ENCODE data around the gene HNRNPA1. TPM values are rescaled to one million over a fixed set of nuclear protein-coding genes. Genes with fewer than 3 reads are reported as not detected.

The HNRNPA1 gene
- total and polyA plus RNA-seq, 9 of the 15 experiments (the other 6 are each of a cell fraction or from before 2014, with no cell fraction given), result 1,166 to 2,703 (median 1,815) TPM

DNA sequence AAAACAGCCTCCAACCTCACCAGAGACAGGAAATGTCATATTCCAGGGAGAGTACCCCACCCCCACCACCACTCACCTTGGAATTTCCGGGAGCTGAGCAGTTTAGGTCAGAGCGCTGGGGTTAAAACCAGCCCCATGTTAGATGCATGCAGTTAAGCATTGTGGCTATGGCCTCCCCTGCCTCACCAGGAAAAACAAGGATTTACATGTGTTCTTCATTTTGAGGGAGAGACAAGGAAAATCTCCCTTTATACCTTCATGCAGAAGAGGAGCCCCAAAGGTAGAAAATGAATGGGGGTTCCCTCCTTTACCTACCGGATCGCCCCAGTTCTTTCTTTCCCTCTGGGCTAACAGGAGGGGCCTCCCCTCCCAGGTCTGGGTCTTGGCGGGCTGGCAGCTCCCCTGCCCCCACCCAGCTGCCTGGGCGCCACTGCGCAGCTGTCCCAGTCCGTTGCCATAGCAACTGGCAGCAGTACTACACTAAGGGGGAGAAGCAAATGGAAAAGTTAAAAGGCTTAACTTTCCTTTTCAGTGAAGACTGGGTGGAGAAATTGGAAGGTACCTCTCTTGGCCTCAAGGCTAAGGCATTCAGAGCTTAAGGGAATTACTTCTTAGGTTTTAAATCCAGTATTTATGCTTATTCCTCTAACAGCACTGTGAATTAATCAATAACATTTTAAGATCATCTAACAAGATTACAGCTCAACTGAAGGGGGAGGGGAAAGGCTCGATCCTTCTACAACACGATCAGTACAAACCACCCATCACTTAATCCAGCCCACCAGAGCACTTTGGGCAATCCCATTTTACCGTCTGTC lies 21.1 kb upstream of the HNRNPA1 start:
- H3K9me3 ChIP-seq (replicated peaks; ENCODE audit: control insufficient read depth, insufficient read depth, low read depth, low read length), result no peaks in the 10 kb centered on the region
- peak overlapping the region; percentile 81 for H2AFZ ChIP-seq (ENCODE audit: low read depth, low read length)
- H3K27ac ChIP-seq (ENCODE audit: extremely low read depth, low read depth, low read length), result peak overlapping the region; percentile 79
- in situ Hi-C loops (cut with MboI) (no loop called here), intact Hi-C loops (cut with micrococcal nuclease) (no loop called here)
- peak overlapping the region; percentile 38 for H3K4me3 ChIP-seq
- peaks cover 76% of the 10 kb centered on the region for H3K79me2 ChIP-seq (ENCODE audit: control insufficient read depth, insufficient read depth, low read length)
- H3K27me3 ChIP-seq (ENCODE audit: control insufficient read depth in 2 of 2, insufficient read depth in 2 of 2, low read length in 2 of 2), result no peaks in the 10 kb centered on the region
- peaks cover 27 to 39% of the 10 kb centered on the region in 2 experiments for H3K4me1 ChIP-seq (replicated peaks in 1 of 2; ENCODE audit: control insufficient read depth in 2 of 2, insufficient read depth in 2 of 2, low read length in 2 of 2)
- ATAC-seq (peak; percentile 87), FAIRE-seq (peak; percentile 65), DNase-seq (ENCODE audit: extremely low read depth in 1 of 4, low spot score in 3 of 4) (peak; percentile 92 to 95 (median 92))
- 0% methylated on average over 11 of the region's 11 CpGs for WGBS (ENCODE audit: insufficient coverage, low coverage, missing lambda C conversion rate)
- peak overlapping the region; percentile 63 to 79 for H3K9ac ChIP-seq (ENCODE audit: insufficient read depth in 1 of 2, low read depth in 2 of 2, low read length in 2 of 2)
- H3K9me1 ChIP-seq (ENCODE audit: control insufficient read depth, insufficient read depth, low read length), result no peaks in the 10 kb centered on the region
- H3K36me3 ChIP-seq (ENCODE audit: control insufficient read depth, insufficient read depth, low read length), result peaks cover 27% of the 10 kb centered on the region
- no peaks in the 10 kb centered on the region for H4K20me1 ChIP-seq (replicated peaks; ENCODE audit: control insufficient read depth, insufficient read depth, low read length)
- ChIA-PET POLR2A (interaction anchor here (0.6 to 2.5 kb wide), 10 partner anchors 8 to 102 kb away, joined by 3 to 20 read pairs (median 5); partner anchors contain the start of genes CBX5 and HNRNPA1), CTCF (ENCODE audit: low intra/inter-chr PET ratio) (interaction anchor here (1.0 kb wide), 1 partner anchor 77 kb away, joined by 4 read pairs; no protein-coding TSS in a partner anchor)
- BruUV-seq (replicated peaks), result no TSS peak
- peak overlapping the region; percentile 84 for H3K4me2 ChIP-seq (ENCODE audit: insufficient read depth, low read length)
- TF ChIP-seq EP400 (IDR thresholded peaks at IDR 0.05), result peak; percentile 40
- no peak for TF ChIP-seq PURB (CRISPR knock-in tag; IDR thresholded peaks at IDR 0.05; ENCODE audit: low read depth)
- no peak for TF ChIP-seq ZNF79 (CRISPR knock-in tag; IDR thresholded peaks at IDR 0.05; ENCODE audit: low read depth)
- 0 out of 2 replicates have a peak, but pooled peaks have one; percentile 1 for TF ChIP-seq MAFK (IDR thresholded peaks at IDR 0.05; ENCODE audit: low read length)
- peak; percentile 42; the same call in 1 of the 2 replicates for TF ChIP-seq MBD2 (IDR thresholded peaks at IDR 0.05; ENCODE audit: borderline replicate concordance, low read depth)
- TF ChIP-seq XRCC5 (IDR thresholded peaks at IDR 0.05; ENCODE audit: low read depth, low read length), result peak; percentile 69
- TF ChIP-seq, protein P1, sequence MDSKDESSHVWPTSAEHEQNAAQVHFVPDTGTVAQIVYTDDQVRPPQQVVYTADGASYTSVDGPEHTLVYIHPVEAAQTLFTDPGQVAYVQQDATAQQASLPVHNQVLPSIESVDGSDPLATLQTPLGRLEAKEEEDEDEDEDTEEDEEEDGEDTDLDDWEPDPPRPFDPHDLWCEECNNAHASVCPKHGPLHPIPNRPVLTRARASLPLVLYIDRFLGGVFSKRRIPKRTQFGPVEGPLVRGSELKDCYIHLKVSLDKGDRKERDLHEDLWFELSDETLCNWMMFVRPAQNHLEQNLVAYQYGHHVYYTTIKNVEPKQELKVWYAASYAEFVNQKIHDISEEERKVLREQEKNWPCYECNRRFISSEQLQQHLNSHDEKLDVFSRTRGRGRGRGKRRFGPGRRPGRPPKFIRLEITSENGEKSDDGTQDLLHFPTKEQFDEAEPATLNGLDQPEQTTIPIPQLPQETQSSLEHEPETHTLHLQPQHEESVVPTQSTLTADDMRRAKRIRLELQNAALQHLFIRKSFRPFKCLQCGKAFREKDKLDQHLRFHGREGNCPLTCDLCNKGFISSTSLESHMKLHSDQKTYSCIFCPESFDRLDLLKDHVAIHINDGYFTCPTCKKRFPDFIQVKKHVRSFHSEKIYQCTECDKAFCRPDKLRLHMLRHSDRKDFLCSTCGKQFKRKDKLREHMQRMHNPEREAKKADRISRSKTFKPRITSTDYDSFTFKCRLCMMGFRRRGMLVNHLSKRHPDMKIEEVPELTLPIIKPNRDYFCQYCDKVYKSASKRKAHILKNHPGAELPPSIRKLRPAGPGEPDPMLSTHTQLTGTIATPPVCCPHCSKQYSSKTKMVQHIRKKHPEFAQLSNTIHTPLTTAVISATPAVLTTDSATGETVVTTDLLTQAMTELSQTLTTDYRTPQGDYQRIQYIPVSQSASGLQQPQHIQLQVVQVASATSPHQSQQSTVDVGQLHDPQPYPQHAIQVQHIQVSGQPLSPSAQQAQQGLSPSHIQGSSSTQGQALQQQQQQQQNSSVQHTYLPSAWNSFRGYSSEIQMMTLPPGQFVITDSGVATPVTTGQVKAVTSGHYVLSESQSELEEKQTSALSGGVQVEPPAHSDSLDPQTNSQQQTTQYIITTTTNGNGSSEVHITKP (IDR thresholded peaks at IDR 0.05; ENCODE audit: partially characterized antibody), result peak; percentile 88
- TF ChIP-seq, protein P2, sequence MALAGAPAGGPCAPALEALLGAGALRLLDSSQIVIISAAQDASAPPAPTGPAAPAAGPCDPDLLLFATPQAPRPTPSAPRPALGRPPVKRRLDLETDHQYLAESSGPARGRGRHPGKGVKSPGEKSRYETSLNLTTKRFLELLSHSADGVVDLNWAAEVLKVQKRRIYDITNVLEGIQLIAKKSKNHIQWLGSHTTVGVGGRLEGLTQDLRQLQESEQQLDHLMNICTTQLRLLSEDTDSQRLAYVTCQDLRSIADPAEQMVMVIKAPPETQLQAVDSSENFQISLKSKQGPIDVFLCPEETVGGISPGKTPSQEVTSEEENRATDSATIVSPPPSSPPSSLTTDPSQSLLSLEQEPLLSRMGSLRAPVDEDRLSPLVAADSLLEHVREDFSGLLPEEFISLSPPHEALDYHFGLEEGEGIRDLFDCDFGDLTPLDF (CRISPR knock-in tag; IDR thresholded peaks at IDR 0.05), result no peak
- no peak for TF ChIP-seq BCL6 (CRISPR knock-in tag; IDR thresholded peaks at IDR 0.05)
- TF ChIP-seq ZNF263 (CRISPR knock-in tag; IDR thresholded peaks at IDR 0.05; ENCODE audit: borderline replicate concordance), result no peak
- TF ChIP-seq SOX6 (IDR thresholded peaks at IDR 0.05), result peak; percentile 7; the same call in 1 of the 2 replicates
- peak; percentile 59; the same call in 1 of the 2 replicates for TF ChIP-seq SUPT5H (IDR thresholded peaks at IDR 0.05)
- TF ChIP-seq FOXJ3 (CRISPR knock-in tag; IDR thresholded peaks at IDR 0.05), result 0 out of 2 replicates have a peak, but pooled peaks have one; percentile 42
- peak; percentile 55; the same call in 1 of the 2 replicates for TF ChIP-seq ATF7 (IDR thresholded peaks at IDR 0.05)
- TF ChIP-seq ZNF76 (CRISPR knock-in tag; IDR thresholded peaks at IDR 0.05; ENCODE audit: borderline replicate concordance), result 0 out of 2 replicates have a peak, but pooled peaks have one; percentile 12
- TF ChIP-seq, protein P3, sequence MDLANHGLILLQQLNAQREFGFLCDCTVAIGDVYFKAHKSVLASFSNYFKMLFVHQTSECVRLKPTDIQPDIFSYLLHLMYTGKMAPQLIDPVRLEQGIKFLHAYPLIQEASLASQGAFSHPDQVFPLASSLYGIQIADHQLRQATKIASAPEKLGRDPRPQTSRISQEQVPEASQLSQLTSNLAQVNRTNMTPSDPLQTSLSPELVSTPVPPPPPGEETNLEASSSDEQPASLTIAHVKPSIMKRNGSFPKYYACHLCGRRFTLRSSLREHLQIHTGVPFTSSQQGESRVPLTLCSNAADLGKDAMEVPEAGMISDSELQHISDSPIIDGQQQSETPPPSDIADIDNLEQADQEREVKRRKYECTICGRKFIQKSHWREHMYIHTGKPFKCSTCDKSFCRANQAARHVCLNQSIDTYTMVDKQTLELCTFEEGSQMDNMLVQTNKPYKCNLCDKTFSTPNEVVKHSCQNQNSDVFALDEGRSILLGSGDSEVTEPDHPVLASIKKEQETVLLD (IDR thresholded peaks at IDR 0.05), result 0 out of 2 replicates have a peak, but pooled peaks have one; percentile 59

All from K562 (cell line).